Measurements from ENCODE around the gene THSD8. TPM values are rescaled to one million over a fixed set of nuclear protein-coding genes. Genes with fewer than 3 reads are reported as not detected.
A peak's percentile ranks its signal among the peaks of the same experiment; 100 is the strongest.

The THSD8 gene
- polyA plus RNA-seq, 2 of the 4 experiments (the other 2 are of a cell fraction) = 4.9 TPM; not detected in 1

- TF ChIP-seq E2F6 (IDR thresholded peaks at IDR 0.05; ENCODE audit: borderline replicate concordance, low read depth) (peak; percentile 90), BCL3 (IDR thresholded peaks at IDR 0.05) (peak; percentile 26; the same call in 2 of the 3 replicates), EHMT2 (IDR thresholded peaks at IDR 0.05; ENCODE audit: low read depth) (no peak), POLR2AphosphoS2 (conservative IDR thresholded peaks at IDR 0.05; ENCODE audit: low read length) (peak; percentile 99), USF2 (IDR thresholded peaks at IDR 0.05) (no peak), RARB (CRISPR knock-in tag; IDR thresholded peaks at IDR 0.05) (peak; percentile 44; the same call in 1 of the 2 replicates), MAZ (IDR thresholded peaks at IDR 0.05; ENCODE audit: borderline replicate concordance, low read depth, low read length) (peak; percentile 52; the same call in 1 of the 2 replicates), NFE2L2 (conservative IDR thresholded peaks at IDR 0.05; ENCODE audit: low read length) (no peak; the same call in 1 of the 2 replicates), PHF8 (IDR thresholded peaks at IDR 0.05; ENCODE audit: borderline replicate concordance, low read depth) (no peak), CBX2 (IDR thresholded peaks at IDR 0.05; ENCODE audit: borderline replicate concordance, low read depth) (no peak), CEBPB (IDR thresholded peaks at IDR 0.05) (no peak), MAX (IDR thresholded peaks at IDR 0.05) (peak; percentile 92), SMC3 (IDR thresholded peaks at IDR 0.05) (peak; percentile 16; the same call in 1 of the 3 replicates), HOXB5 (CRISPR knock-in tag; IDR thresholded peaks at IDR 0.05) (peak; percentile 70; the same call in 1 of the 2 replicates), HMGXB4 (CRISPR knock-in tag; IDR thresholded peaks at IDR 0.05; ENCODE audit: borderline replicate concordance) (peak; percentile 97), HEYL (CRISPR knock-in tag; IDR thresholded peaks at IDR 0.05) (no peak), RFX5 (IDR thresholded peaks at IDR 0.05) (peak; percentile 87), POLR2A (IDR thresholded peaks at IDR 0.05; ENCODE audit: low read length) (peak; percentile 34), JUN (IDR thresholded peaks at IDR 0.05) (peak; percentile 94 to 96; a peak in 4 of 5 replicates), RAD21 (conservative IDR thresholded peaks at IDR 0.05 in 1 of 2, IDR thresholded peaks at IDR 0.05 in 1 of 2) (no peak), CTCF (IDR thresholded peaks at IDR 0.05) (no peak)
These were observed 8.3 kb upstream of the THSD8 start (continued) for GRCh38 chr19:12793290-12794195.

All from A549 (cell line).